Measurements from ENCODE around the gene TBC1D8. TPM values are rescaled to one million over a fixed set of nuclear protein-coding genes. Genes with fewer than 3 reads are reported as not detected.

The TBC1D8 gene
- total RNA-seq, 1 donor from 2014 or later = 16.3 TPM

DNA sequence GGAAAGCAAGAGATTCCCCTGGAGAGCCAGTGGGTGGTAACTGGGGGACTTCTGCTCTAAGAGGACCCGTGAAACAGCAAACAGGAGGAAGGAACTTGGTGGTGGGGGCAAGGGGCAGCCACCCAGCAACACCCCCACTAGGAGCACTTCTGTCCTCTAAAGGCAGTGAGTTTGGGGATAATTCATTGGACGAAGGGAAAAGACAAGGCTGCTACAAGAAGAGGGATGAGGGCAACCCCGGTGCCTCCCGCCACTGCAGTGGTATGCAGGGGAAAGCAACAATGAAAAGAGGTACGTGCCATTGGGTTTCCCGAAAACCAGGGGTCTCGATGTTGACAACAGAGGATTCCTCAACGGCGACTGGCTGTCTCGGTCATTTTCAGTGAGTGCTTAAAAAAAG is 140.0 kb downstream of the TBC1D8 start:
- peaks cover 27% of the 10 kb centered on the region for H3K36me3 Mint-ChIP-seq (ENCODE audit: unreplicated experiment)
- TF ChIP-seq, protein P1, sequence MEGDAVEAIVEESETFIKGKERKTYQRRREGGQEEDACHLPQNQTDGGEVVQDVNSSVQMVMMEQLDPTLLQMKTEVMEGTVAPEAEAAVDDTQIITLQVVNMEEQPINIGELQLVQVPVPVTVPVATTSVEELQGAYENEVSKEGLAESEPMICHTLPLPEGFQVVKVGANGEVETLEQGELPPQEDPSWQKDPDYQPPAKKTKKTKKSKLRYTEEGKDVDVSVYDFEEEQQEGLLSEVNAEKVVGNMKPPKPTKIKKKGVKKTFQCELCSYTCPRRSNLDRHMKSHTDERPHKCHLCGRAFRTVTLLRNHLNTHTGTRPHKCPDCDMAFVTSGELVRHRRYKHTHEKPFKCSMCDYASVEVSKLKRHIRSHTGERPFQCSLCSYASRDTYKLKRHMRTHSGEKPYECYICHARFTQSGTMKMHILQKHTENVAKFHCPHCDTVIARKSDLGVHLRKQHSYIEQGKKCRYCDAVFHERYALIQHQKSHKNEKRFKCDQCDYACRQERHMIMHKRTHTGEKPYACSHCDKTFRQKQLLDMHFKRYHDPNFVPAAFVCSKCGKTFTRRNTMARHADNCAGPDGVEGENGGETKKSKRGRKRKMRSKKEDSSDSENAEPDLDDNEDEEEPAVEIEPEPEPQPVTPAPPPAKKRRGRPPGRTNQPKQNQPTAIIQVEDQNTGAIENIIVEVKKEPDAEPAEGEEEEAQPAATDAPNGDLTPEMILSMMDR (IDR thresholded peaks at IDR 0.05) = no peak
- H3K27ac Mint-ChIP-seq (ENCODE audit: unreplicated experiment) = peak overlapping the region; percentile 44
- no peak overlapping the region for H3K4me3 Mint-ChIP-seq (ENCODE audit: unreplicated experiment)
- H3K4me1 Mint-ChIP-seq (ENCODE audit: unreplicated experiment) = peaks cover 12% of the 10 kb centered on the region
- no peaks in the 10 kb centered on the region for H3K27me3 Mint-ChIP-seq (ENCODE audit: unreplicated experiment)
- H3K9me3 Mint-ChIP-seq (ENCODE audit: unreplicated experiment) = no peaks in the 10 kb centered on the region
- DNase-seq (ENCODE audit: extremely low spot score, unreplicated experiment) = peak; percentile 56

DNA sequence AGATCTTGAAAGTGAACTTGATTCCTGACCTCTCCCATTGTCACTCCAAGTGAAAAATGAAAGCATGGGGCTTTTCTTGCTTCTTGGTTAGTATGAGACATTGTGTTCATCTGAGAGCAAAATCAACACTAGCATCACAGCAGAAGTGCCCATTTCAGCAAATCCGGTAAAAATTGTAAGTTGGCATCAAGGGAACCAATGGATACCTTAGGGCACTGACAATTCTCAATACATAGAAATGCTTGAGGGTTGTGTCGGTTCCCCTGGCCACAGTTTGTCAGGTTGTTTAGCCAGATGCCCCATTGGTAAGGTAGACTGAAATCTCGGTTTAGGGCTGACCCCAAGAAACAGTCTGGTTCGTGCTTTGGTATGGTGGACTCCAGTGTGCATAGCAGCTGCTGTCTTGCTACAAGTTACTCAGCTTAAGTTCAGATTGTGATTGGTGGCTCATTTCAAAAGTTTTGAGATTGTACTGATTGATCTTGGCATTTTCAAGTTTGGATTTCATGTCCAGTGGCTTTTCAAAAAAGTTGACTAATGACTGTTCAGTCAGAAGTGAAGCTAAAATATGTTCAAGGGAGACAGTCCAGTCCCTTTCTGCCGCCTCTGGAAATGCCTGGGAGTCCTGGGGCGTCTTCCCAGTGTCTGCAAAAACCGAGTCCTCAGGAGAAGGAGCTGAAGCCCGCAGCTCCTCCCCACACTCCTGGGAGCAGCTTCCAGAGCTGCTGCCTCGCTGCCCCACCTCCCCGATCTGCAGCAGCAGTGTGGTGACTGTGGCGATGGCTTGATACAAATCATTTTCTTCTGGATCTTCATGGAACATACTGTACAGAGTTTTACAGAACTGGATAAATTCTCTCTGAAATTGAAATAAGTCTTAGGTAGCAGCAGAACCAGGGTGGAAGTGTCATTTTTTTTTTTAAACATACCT is 143.5 kb downstream of the TBC1D8 start:
- H3K4me3 Mint-ChIP-seq (ENCODE audit: unreplicated experiment) = no peak overlapping the region
- H3K36me3 Mint-ChIP-seq (ENCODE audit: unreplicated experiment) = peaks cover 50% of the 10 kb centered on the region
- TF ChIP-seq, protein P1 (IDR thresholded peaks at IDR 0.05) = no peak
- peak overlapping the region; percentile 8 for H3K27ac Mint-ChIP-seq (ENCODE audit: unreplicated experiment)
- peaks cover 37% of the 10 kb centered on the region for H3K4me1 Mint-ChIP-seq (ENCODE audit: unreplicated experiment)
- no peaks in the 10 kb centered on the region for H3K27me3 Mint-ChIP-seq (ENCODE audit: unreplicated experiment)
- no peaks in the 10 kb centered on the region for H3K9me3 Mint-ChIP-seq (ENCODE audit: unreplicated experiment)
- no peak for DNase-seq (ENCODE audit: extremely low spot score, unreplicated experiment)

DNA sequence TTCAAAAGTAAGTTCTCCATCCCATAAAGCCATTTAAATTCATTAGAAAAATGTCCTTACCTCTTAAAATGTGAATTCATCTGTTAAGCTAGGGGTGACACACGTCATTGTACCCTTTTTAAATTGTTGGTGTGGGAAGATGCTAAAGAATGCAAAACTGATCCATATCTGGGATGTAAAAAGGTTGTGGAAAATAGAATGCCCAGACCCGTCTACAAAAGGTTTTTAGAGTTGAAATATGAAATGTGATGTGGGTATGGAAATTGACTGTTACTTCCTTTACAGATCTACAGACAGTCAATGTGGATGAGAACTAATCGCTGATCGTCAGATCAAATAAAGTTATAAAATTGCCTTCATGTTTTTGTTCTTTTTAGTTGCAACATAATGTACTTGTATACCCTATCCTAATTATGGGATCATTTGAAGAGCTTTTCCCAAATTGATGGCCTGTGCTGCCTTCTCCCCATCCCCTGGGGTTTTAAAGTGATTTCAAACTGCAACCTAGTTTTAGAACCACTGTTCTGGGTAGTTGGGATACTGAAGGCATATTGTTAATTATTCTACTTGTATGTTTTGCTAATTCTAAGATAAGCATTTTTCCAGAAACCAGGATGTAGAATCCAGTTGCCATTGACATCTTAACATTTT is 145.0 kb downstream of the TBC1D8 start:
- H3K27me3 Mint-ChIP-seq (ENCODE audit: unreplicated experiment) = no peaks in the 10 kb centered on the region
- DNase-seq (ENCODE audit: extremely low spot score, unreplicated experiment) = no peak
- TF ChIP-seq, protein P1 (IDR thresholded peaks at IDR 0.05) = no peak
- H3K4me1 Mint-ChIP-seq (ENCODE audit: unreplicated experiment) = peaks cover 40% of the 10 kb centered on the region
- H3K36me3 Mint-ChIP-seq (ENCODE audit: unreplicated experiment) = peaks cover 48% of the 10 kb centered on the region
- peaks cover 3% of the 10 kb centered on the region for H3K9me3 Mint-ChIP-seq (ENCODE audit: unreplicated experiment)
- H3K4me3 Mint-ChIP-seq (ENCODE audit: unreplicated experiment) = no peak overlapping the region
- no peak overlapping the region for H3K27ac Mint-ChIP-seq (ENCODE audit: unreplicated experiment)

DNA sequence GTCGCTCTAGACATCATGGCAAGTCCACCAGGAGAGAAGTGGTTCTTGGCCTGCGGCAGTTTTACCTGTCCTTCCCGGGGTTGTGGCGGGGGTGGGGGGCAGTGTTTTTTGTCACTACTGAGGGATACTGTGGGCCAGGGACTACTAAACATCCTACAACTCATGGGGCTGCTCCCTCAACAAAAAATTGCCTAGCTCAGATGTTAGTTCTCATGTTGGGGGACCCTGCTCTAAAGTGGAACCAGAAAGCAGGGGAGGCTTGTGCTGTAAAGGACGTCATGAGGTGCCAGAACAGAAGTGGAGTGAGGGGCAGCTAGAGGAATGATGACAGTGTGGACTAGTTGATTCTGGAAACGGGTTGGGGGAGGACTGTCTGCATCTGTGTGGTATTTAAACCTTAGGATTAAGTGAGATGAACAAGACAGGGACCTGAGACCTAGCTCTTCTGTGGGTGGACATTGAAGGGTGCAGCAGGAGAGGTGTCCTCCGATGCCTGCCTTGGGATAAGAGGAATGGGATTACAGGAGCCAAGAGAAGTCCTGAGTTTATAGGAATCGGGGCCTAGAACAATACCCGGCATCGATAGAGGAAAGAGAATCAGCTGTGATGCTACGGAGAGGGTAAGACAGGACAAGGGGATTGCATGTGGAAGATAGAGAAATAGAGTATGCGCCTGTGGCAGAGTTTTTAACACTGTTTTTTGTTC is 146.4 kb downstream of the TBC1D8 start:
- H3K4me1 Mint-ChIP-seq (ENCODE audit: unreplicated experiment) = peaks cover 40% of the 10 kb centered on the region
- TF ChIP-seq, protein P1 (IDR thresholded peaks at IDR 0.05) = no peak
- H3K4me3 Mint-ChIP-seq (ENCODE audit: unreplicated experiment) = peak overlapping the region; percentile 91
- DNase-seq (ENCODE audit: extremely low spot score, unreplicated experiment) = peak; percentile 59
- H3K27me3 Mint-ChIP-seq (ENCODE audit: unreplicated experiment) = no peaks in the 10 kb centered on the region
- peak overlapping the region; percentile 12 for H3K27ac Mint-ChIP-seq (ENCODE audit: unreplicated experiment)
- peaks cover 3% of the 10 kb centered on the region for H3K9me3 Mint-ChIP-seq (ENCODE audit: unreplicated experiment)
- peaks cover 46% of the 10 kb centered on the region for H3K36me3 Mint-ChIP-seq (ENCODE audit: unreplicated experiment)
